Ishikawa (cell line): ENCODE results near the gene PSAP.

Experiments
- CEBPB ChIP-seq: IDR thresholded peaks from 2 replicates; pipeline ENCODE4 v1.6.1; 2012
- CREB1 ChIP-seq: IDR thresholded peaks from 2 replicates; pipeline ENCODE4 v1.6.1; 2012; ENCODE audit warnings: low read depth
- EGR1 ChIP-seq: IDR thresholded peaks from 2 replicates; pipeline ENCODE4 v1.6.1; 2012
- EP300 ChIP-seq: IDR thresholded peaks from 2 replicates; pipeline ENCODE4 v1.6.1; 2012; ENCODE audit warnings: borderline replicate concordance
- FOXM1 ChIP-seq: IDR thresholded peaks from 2 replicates; pipeline ENCODE4 v1.6.1; 2012; ENCODE audit warnings: low read depth, borderline replicate concordance
- MAX ChIP-seq: IDR thresholded peaks from 2 replicates; pipeline ENCODE4 v1.6.1; 2012
- NFIC ChIP-seq: IDR thresholded peaks from 2 replicates; pipeline ENCODE4 v1.6.1; 2012
- RAD21 ChIP-seq: IDR thresholded peaks from 2 replicates; pipeline ENCODE4 v1.6.1; 2012; ENCODE audit warnings: low read depth
- REST ChIP-seq: IDR thresholded peaks from 2 replicates; pipeline ENCODE4 v1.6.1; 2012; ENCODE audit warnings: low read depth, mild to moderate bottlenecking
- TAF1 ChIP-seq: IDR thresholded peaks from 2 replicates; pipeline ENCODE4 v1.6.1; 2012; ENCODE audit warnings: low read depth, mild to moderate bottlenecking
- TCF12 ChIP-seq: IDR thresholded peaks from 2 replicates; pipeline ENCODE4 v1.6.1; 2012; ENCODE audit warnings: low read depth
- TEAD4 ChIP-seq: IDR thresholded peaks from 2 replicates; pipeline ENCODE4 v1.6.1; 2012
- USF1 ChIP-seq: IDR thresholded peaks from 2 replicates; pipeline ENCODE4 v1.6.1; 2012
- YY1 ChIP-seq: IDR thresholded peaks from 2 replicates; pipeline ENCODE4 v1.6.1; 2012; ENCODE audit warnings: low read depth
- ZBTB7A ChIP-seq: IDR thresholded peaks from 2 replicates; pipeline ENCODE4 v1.6.1; 2012; ENCODE audit warnings: low read depth

Gene PSAP

DNA sequence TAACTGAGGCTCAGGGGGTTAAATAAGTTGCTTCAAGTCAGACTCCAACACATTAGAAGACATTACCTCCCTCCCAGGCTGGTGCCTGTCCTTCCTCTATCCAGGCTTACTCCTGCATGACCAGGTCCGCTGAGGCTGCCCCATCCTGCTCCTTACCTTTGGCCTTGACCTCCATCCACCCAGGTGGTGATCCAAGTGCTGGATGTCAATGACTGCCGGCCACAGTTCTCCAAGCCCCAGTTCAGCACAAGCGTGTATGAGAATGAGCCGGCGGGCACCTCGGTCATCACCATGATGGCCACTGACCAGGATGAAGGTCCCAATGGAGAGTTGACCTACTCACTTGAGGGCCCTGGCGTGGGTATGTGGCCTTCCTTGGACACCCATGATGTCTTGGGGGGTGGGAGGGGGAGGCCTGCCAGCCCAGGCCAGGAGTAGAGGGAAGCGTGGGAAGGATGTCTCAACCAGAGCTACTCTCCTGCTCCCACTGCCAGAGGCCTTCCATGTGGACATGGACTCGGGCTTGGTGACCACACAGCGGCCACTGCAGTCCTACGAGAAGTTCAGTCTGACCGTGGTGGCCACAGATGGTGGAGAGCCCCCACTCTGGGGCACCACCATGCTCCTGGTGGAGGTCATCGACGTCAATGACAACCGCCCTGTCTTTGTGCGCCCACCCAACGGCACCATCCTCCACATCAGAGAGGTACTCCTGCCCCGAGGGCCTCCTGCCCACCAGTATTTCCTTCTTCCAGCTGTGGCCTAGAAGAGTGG is 48.1 kb downstream of the PSAP start:
- TF ChIP-seq REST (no peak), TEAD4 (no peak), RAD21 (no peak), EGR1 (no peak), NFIC (no peak), ZBTB7A (no peak), USF1 (no peak), EP300 (no peak), CREB1 (no peak), TAF1 (no peak)

- no peak for TF ChIP-seq ZBTB7A
- no peak for TF ChIP-seq TCF12
- no peak for TF ChIP-seq TEAD4
- TF ChIP-seq TAF1 = no peak
- TF ChIP-seq EP300 = no peak
- no peak for TF ChIP-seq EGR1
- no peak for TF ChIP-seq RAD21
- TF ChIP-seq CREB1 = no peak
- TF ChIP-seq CEBPB = no peak
- no peak for TF ChIP-seq NFIC
- TF ChIP-seq FOXM1 = no peak
- no peak for TF ChIP-seq YY1
- TF ChIP-seq MAX = no peak
- no peak for TF ChIP-seq REST
- no peak for TF ChIP-seq USF1
Measured at GRCh38 chr10:71802235-71802634, 48.8 kb downstream of the PSAP start.

DNA sequence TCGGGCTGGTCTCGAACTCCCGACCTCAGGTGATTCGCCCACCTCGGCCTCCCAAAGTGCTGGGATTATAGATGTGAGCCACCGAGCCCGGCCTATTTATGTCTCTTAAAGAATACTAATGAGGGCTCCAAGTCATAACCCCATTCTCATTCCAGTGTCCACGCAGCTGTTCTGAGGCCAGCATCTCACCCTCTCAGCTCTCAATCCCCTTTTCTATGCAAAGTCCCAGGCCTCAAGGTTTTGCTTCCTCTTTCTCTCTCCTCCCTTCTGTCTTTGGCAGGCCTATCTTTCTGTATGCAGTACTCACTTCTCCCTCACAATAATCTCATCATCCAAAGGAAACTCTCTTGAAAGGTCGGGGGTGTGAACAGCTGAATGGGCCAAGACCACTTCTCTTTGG is 49.7 kb downstream of the PSAP start:
- no peak for TF ChIP-seq REST
- no peak for TF ChIP-seq EP300
- no peak for TF ChIP-seq USF1
- TF ChIP-seq TAF1 = no peak
- TF ChIP-seq NFIC = no peak
- TF ChIP-seq EGR1 = no peak
- no peak for TF ChIP-seq RAD21

DNA sequence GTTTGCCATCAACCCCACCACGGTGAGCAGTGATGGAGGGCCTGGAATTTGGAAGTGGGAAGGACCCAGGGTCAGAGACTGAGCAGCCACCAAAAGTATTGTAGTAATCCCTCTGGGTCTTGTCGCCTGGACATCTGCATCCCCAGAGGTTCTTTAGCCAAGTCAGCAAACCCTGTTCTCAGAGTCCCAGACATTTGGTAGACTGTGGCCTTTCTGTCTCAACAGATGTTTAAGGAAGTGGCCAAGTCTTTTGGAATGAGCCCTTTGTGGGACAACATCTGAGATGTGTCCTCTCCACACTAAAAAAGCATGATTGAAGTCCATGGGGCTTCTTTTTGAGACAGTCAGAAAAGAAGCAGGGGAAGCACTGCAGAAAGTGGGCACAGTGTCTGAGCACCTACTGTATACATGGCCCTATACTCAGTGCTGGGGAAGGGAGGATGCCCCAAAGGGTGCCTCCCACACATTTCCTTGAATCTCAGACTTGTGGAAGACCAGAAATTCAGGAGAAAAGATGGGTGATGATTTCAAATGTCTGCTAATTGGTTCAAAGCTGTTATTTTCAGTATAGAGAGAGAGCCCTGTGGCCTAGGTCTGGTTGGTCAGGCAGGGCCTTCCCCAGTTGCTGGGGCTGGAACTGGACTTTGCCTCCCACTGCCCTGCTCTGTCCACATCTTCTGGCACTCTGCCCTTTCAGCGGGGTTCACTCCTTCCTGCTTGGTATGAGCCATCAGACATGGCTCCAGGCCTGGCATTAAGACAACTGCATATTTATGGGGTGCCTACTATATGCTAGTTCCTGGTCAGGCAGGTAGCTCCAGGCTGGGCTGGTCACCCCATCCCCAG is 51.2 kb downstream of the PSAP start:
- TF ChIP-seq EP300 (no peak), CEBPB (no peak), TCF12 (no peak), MAX (no peak), RAD21 (no peak), TEAD4 (no peak), NFIC (no peak), TAF1 (no peak), REST (no peak), FOXM1 (no peak), CREB1 (no peak), YY1 (no peak), USF1 (no peak), ZBTB7A (no peak), EGR1 (no peak)
